SK-N-SH (cell line): Measurements from ENCODE around the gene TFAP2B. TPM values are rescaled to one million over a fixed set of nuclear protein-coding genes. Genes with fewer than 3 reads are reported as not detected.

Experiments
- CTCF ChIA-PET: fragments of 300-600, 350-600 bp; formaldehyde crosslinking; extraction: SDS; loops from one replicate; lab custom pipeline; 2021; lab: Yijun Ruan, JAX
- POLR2A ChIA-PET: fragments of 350-600 bp; sonication (Branson Sonifier 250); formaldehyde crosslinking; extraction: SDS; loops from one replicate; lab custom pipeline; 2020; ENCODE audit warnings: antibody characterized with exemption, inconsistent platforms; lab: Yijun Ruan, JAX
- DNase-seq: peaks from one replicate; pipeline ENCODE4 v3.0.0; 2012
- H2AFZ ChIP-seq: fragments of 200-600 bp; sonication (generic); 2 replicates; pipeline ENCODE4 v1.8.1; 2016; ENCODE audit warnings: antibody characterized with exemption, mild to moderate bottlenecking, low read depth
- H3F3A ChIP-seq: fragments of 200-600 bp; sonication (generic); replicated peaks from 2 replicates; pipeline ENCODE3; 2016; ENCODE audit warnings: antibody characterized with exemption, mild to moderate bottlenecking; ENCODE audit not compliant: insufficient read depth
- H3K27ac ChIP-seq, 2 experiments: fragments of 200-500 bp in 1 of 2; fragments of 200-600 bp in 1 of 2; sonication (Bioruptor generic) in 1 of 2; sonication (generic), shearing (Covaris generic) in 1 of 2; 2 replicates each; pipeline versions ENCODE4 v1.5.1 to v1.6.1; 2014 to 2016; ENCODE audit warnings: low read depth in 2 of 2, inconsistent platforms in 1 of 2, low read length in 1 of 2, mild to moderate bottlenecking in 1 of 2, mixed read lengths in 1 of 2
- H3K27me3 ChIP-seq: fragments of 200-600 bp; sonication (generic), shearing (Covaris generic); 2 replicates; pipeline ENCODE4 v1.6.1; 2016; ENCODE audit warnings: mixed run types; ENCODE audit not compliant: insufficient read depth
- H3K36me3 ChIP-seq, 2 experiments: fragments of 200-500 bp in 1 of 2; fragments of 200-600 bp in 1 of 2; sonication (Bioruptor generic) in 1 of 2; sonication (generic) in 1 of 2; replicated peaks in 1 of 2; 2 replicates each; pipeline versions ENCODE3 to v1.5.1; 2014 to 2016; ENCODE audit warnings: low read length in 1 of 2, mild to moderate bottlenecking in 1 of 2; ENCODE audit not compliant: insufficient read depth in 2 of 2, control insufficient read depth in 1 of 2
- H3K4me1 ChIP-seq, 2 experiments: fragments of 200-500 bp in 1 of 2; fragments of 200-600 bp in 1 of 2; sonication (Bioruptor generic) in 1 of 2; sonication (generic), shearing (Covaris generic) in 1 of 2; 2 replicates each; pipeline versions ENCODE4 v1.5.1 to v1.6.1; 2014 to 2016; ENCODE audit warnings: low read depth in 1 of 2, low read length in 1 of 2, mixed run types in 1 of 2; ENCODE audit not compliant: insufficient read depth in 2 of 2, control insufficient read depth in 1 of 2
- H3K4me2 ChIP-seq: fragments of 200-600 bp; sonication (generic), shearing (Covaris generic); 2 replicates; pipeline ENCODE4 v1.6.1; 2017; ENCODE audit warnings: mixed run types
- H3K4me3 ChIP-seq, 2 experiments: fragments of 200-500 bp in 1 of 2; fragments of 200-600 bp in 1 of 2; sonication (Bioruptor generic) in 1 of 2; sonication (generic), shearing (Covaris generic) in 1 of 2; 2 replicates each; pipeline versions ENCODE4 v1.5.1 to v1.8.1; 2014 to 2016; ENCODE audit warnings: low read depth in 2 of 2, inconsistent platforms in 1 of 2, low read length in 1 of 2, mild to moderate bottlenecking in 1 of 2, mixed read lengths in 1 of 2, moderate library complexity in 1 of 2
- H3K79me2 ChIP-seq: fragments of 200-600 bp; sonication (generic); 2 replicates; pipeline ENCODE4 v1.8.1; 2017; ENCODE audit warnings: mild to moderate bottlenecking; ENCODE audit not compliant: insufficient read depth
- H3K9ac ChIP-seq: fragments of 200-600 bp; sonication (generic); 2 replicates; pipeline ENCODE4 v1.6.1; 2017; ENCODE audit warnings: mixed run types
- H3K9me2 ChIP-seq: fragments of 200-600 bp; sonication (generic); 2 replicates; pipeline ENCODE4 v1.6.1; 2017; ENCODE audit warnings: mixed run types
- H3K9me3 ChIP-seq: fragments of 200-600 bp; sonication (generic); 2 replicates; pipeline ENCODE4 v1.6.1; 2017; ENCODE audit warnings: mixed run types, mild to moderate bottlenecking, moderate library complexity
- H4K20me1 ChIP-seq: fragments of 200-600 bp; sonication (generic); 2 replicates; pipeline ENCODE4 v1.6.1; 2017; ENCODE audit warnings: mild to moderate bottlenecking, mixed run types; ENCODE audit not compliant: insufficient read depth
- CTCF ChIP-seq: fragments of 200-600 bp; sonication (generic); IDR thresholded peaks from 2 replicates; pipeline ENCODE4 v1.6.1; 2017; ENCODE audit warnings: antibody characterized with exemption, mild to moderate bottlenecking, moderate library complexity
- ELF1 ChIP-seq: IDR thresholded peaks from 2 replicates; pipeline ENCODE4 v1.4.0; 2012
- GABPA ChIP-seq: IDR thresholded peaks from 2 replicates; pipeline ENCODE4 v1.4.0; 2012; ENCODE audit warnings: low read depth, mild to moderate bottlenecking
- GATA2 ChIP-seq: sonication (generic); formaldehyde crosslinking; IDR thresholded peaks from 2 replicates; pipeline ENCODE4 v1.5.0; 2020; ENCODE audit warnings: mild to moderate bottlenecking, missing genetic modification reagents
- JUND ChIP-seq: IDR thresholded peaks from 2 replicates; pipeline ENCODE4 v1.4.0; 2012
- MEF2A ChIP-seq: IDR thresholded peaks from 2 replicates; pipeline ENCODE4 v1.4.0; 2012; ENCODE audit warnings: low read depth, borderline replicate concordance
- MXI1 ChIP-seq: IDR thresholded peaks from 2 replicates; pipeline ENCODE4 v1.6.1; 2012; ENCODE audit warnings: mild to moderate bottlenecking, low read depth, low read length, improper control_type of control experiment
- NFIC ChIP-seq: IDR thresholded peaks from 2 replicates; pipeline ENCODE4 v1.4.0; 2012; ENCODE audit warnings: borderline replicate concordance
- RAD21 ChIP-seq: IDR thresholded peaks from 2 replicates; pipeline ENCODE4 v1.6.1; 2012; ENCODE audit warnings: mild to moderate bottlenecking, low read length
- RFX5 ChIP-seq: IDR thresholded peaks from 2 replicates; pipeline ENCODE4 v1.6.1; 2012; ENCODE audit warnings: mild to moderate bottlenecking, improper control_type of control experiment, low read length
- SIN3A ChIP-seq: IDR thresholded peaks from 2 replicates; pipeline ENCODE4 v1.6.1; 2012; ENCODE audit warnings: low read depth, mild to moderate bottlenecking, low read length, moderate library complexity, borderline replicate concordance
- TAF1 ChIP-seq: IDR thresholded peaks from 2 replicates; pipeline ENCODE4 v1.6.1; 2012; ENCODE audit warnings: low read depth, mild to moderate bottlenecking, low read length, moderate library complexity, borderline replicate concordance
- TCF12 ChIP-seq: IDR thresholded peaks from 2 replicates; pipeline ENCODE4 v1.4.0; 2012
- USF1 ChIP-seq: IDR thresholded peaks from 2 replicates; pipeline ENCODE4 v1.4.0; 2012; ENCODE audit warnings: low read depth, borderline replicate concordance
- USF2 ChIP-seq: fragments of 150-350 bp; IDR thresholded peaks from 2 replicates; pipeline ENCODE4 v1.6.1; 2017; ENCODE audit warnings: antibody characterized with exemption, low read length, low read depth, borderline replicate concordance
- YY1 ChIP-seq: IDR thresholded peaks from 2 replicates; pipeline ENCODE4 v1.4.0; 2012; ENCODE audit warnings: low read depth, mild to moderate bottlenecking
- ZBTB33 ChIP-seq: IDR thresholded peaks from 2 replicates; pipeline ENCODE4 v1.4.0; 2012; ENCODE audit warnings: low read depth, borderline replicate concordance
- WGBS: methylation state at CpG from one replicate; pipeline ENCODE4 v1.1.6; 2017; ENCODE audit warnings: low lambda C conversion rate; 5-methylcytosine and 5-hydroxymethylcytosine counted together
- polyA plus RNA-seq, 3 experiments: library from polyadenylated mRNA; depleted of rRNA; stranded (reverse); fragments of >200 nt; gene quantifications; 2 replicates each; pipeline ENCODE4 v1.2.3, GENCODE V29; 2012

The TFAP2B gene
- polyA plus RNA-seq, 1 of the 3 experiments (the other 2 are of a cell fraction): 1.1 TPM

GRCh38 chr6:50829898-50830444 is 11.3 kb downstream of the TFAP2B start:
- peak overlapping the region in 1 of 2 experiments; percentile 99; a peak in 2 of 4 replicates for H3K27ac ChIP-seq
- ChIA-PET CTCF (interaction anchor here (0.9 to 3.0 kb wide), 6 partner anchors 14 to 710 kb away, joined by 3 to 11 read pairs (median 4); no protein-coding TSS in a partner anchor), POLR2A (interaction anchor here (0.9 to 8.5 kb wide), 6 partner anchors 8 to 20 kb away, joined by 3 to 57 read pairs (median 4); partner anchors contain the start of gene TFAP2B)
- TF ChIP-seq JUND: no peak
- no peak for TF ChIP-seq NFIC
- TF ChIP-seq CTCF: no peak
- no peak for TF ChIP-seq TAF1
- TF ChIP-seq GABPA: no peak
- TF ChIP-seq MXI1: no peak
- TF ChIP-seq ZBTB33: no peak
- TF ChIP-seq MEF2A: no peak
- TF ChIP-seq SIN3A: no peak
- TF ChIP-seq TCF12: no peak
- TF ChIP-seq YY1: no peak
- no peak for TF ChIP-seq USF1
- TF ChIP-seq USF2: no peak
- TF ChIP-seq ELF1: no peak
- no peak for TF ChIP-seq RAD21
- TF ChIP-seq RFX5: no peak
- TF ChIP-seq GATA2: no peak
- H3K9me2 ChIP-seq: no peaks in the 10 kb centered on the region
- peaks cover 0 to 51% of the 10 kb centered on the region in 2 experiments; a peak in 2 of 4 replicates for H3K4me1 ChIP-seq
- H3K27me3 ChIP-seq: peaks cover 20% of the 10 kb centered on the region
- H3K4me2 ChIP-seq: no peak overlapping the region
- H3K9me3 ChIP-seq: no peaks in the 10 kb centered on the region
- 11% methylated on average over 3 of the region's 3 CpGs for WGBS
- no peaks in the 10 kb centered on the region for H4K20me1 ChIP-seq
- H3F3A ChIP-seq: no peaks in the 10 kb centered on the region
- peaks cover 0 to 53% of the 10 kb centered on the region in 2 experiments for H3K36me3 ChIP-seq
- H3K4me3 ChIP-seq: no peak overlapping the region; a peak in 1 of 4 replicates
- H2AFZ ChIP-seq: no peak overlapping the region
- H3K9ac ChIP-seq: no peak overlapping the region
- no peaks in the 10 kb centered on the region for H3K79me2 ChIP-seq
- no peak for DNase-seq
